Transverse colon (tissue), 4 donors: ENCODE results near the gene DMD. TPM values are rescaled to one million over a fixed set of nuclear protein-coding genes. Genes with fewer than 3 reads are reported as not detected.
A peak's percentile ranks its signal among the peaks of the same experiment; 100 is the strongest.

Experiments
- DNase-seq: peaks from one replicate; pipeline ENCODE4 v3.0.0-alpha.2; 2019
- H3K27ac ChIP-seq, 4 donors: fragments of 200-600 bp; sonication (generic); 2 replicates each; pipeline ENCODE4 v1.5.1; 2016 to 2018; ENCODE audit warnings: inconsistent platforms in 4 of 4
- H3K27me3 ChIP-seq: fragments of 200-600 bp; sonication (generic); 2 replicates; pipeline ENCODE4 v1.5.1; 2017; ENCODE audit warnings: inconsistent platforms
- H3K36me3 ChIP-seq, 4 donors: fragments of 200-600 bp; sonication (generic); 2 replicates each; pipeline ENCODE4 v1.5.1; 2017 to 2019; ENCODE audit warnings: inconsistent platforms in 4 of 4
- H3K4me1 ChIP-seq, 4 donors: fragments of 200-600 bp; sonication (generic); 2 replicates each; pipeline ENCODE4 v1.5.1; 2017 to 2020; ENCODE audit warnings: inconsistent platforms in 4 of 4
- H3K4me3 ChIP-seq, 4 donors: fragments of 200-600 bp; sonication (generic); 1 replicate in 1 of 4; 2 replicates in 3 of 4; pipeline versions ENCODE4 v1.5.1 to v1.6.1; 2017 to 2019; ENCODE audit warnings: inconsistent platforms in 4 of 4
- H3K9me3 ChIP-seq, 2 donors: fragments of 200-600 bp; sonication (generic); 2 replicates each; pipeline ENCODE4 v1.5.1; 2017 to 2019; ENCODE audit warnings: inconsistent platforms in 2 of 2
- EP300 ChIP-seq: sonication (generic); formaldehyde crosslinking; IDR thresholded peaks from one replicate; pipeline ENCODE4 v1.6.1; 2017; ENCODE audit warnings: antibody characterized with exemption, low read depth
- POLR2A ChIP-seq: fragments of 450-650 bp; IDR thresholded peaks from one replicate; pipeline ENCODE4 v1.6.1; 2016; ENCODE audit warnings: antibody characterized with exemption, mild to moderate bottlenecking, moderate library complexity
- POLR2AphosphoS5 ChIP-seq, 3 donors: sonication (generic); formaldehyde crosslinking; IDR thresholded peaks; one replicate each; pipeline ENCODE4 v1.6.1; 2016; ENCODE audit warnings: antibody characterized with exemption in 3 of 3
- WGBS, 2 donors: methylation state at CpG; one replicate each; pipeline ENCODE4 v1.1.5; 2018; ENCODE audit warnings: low coverage in 1 of 2; 5-methylcytosine and 5-hydroxymethylcytosine counted together
- in situ Hi-C, 4 donors: fragments of 200-750 bp; cut with MboI; loops; one replicate each; pipeline versions ENCODE4 v1.15.0 to v1.15.1; 2017; ENCODE audit warnings: low sequenced_read_pairs in 3 of 4, low pct_ligation_motif_present in 1 of 4, low pct_unique_long_range_greater_than_20kb in 1 of 4
- intact Hi-C: fragments of 100-400 bp; cut with DNase I; formaldehyde crosslinking; loops from one replicate; pipeline ENCODE4 v1.15.1; 2023; ENCODE audit warnings: low total_unique reads
- total RNA-seq, 4 donors: library from RNA; depleted of rRNA; stranded (reverse); fragments of >200 nt; gene quantifications; one replicate each; pipeline ENCODE4 v1.1.0, GENCODE V29; 2016
- TF ChIP-seq, protein P1 (sequence below), 5 experiments: fragments of 200-600 bp in 3 of 5; fragments of 450-650 bp in 2 of 5; sonication (generic) in 3 of 5; IDR thresholded peaks; 1 replicate in 2 of 5; 2 replicates in 3 of 5; pipeline ENCODE4 v1.5.1; 2016 to 2017; ENCODE audit warnings: antibody characterized with exemption in 5 of 5, inconsistent platforms in 3 of 5, mild to moderate bottlenecking in 2 of 5, moderate library complexity in 1 of 5

The DMD gene
- total RNA-seq, 4 donors from 2014 or later, result 20.9 to 44.6 (median 32.5) TPM

- intact Hi-C loops (no loop called here), in situ Hi-C loops (loop anchor here in 1 of 4 donors (25.0 kb wide), 1 partner anchor 232 kb away; no protein-coding TSS in a partner anchor)
- no peaks in the 10 kb centered on the region for H3K9me3 ChIP-seq
- no peak overlapping the region for H3K27ac ChIP-seq
- DNase-seq, result no peak
- 68% methylated on average over 6 of the region's 6 CpGs; no CpG with 5 or more reads in 1 of the 2 donors for WGBS, 2 donors
- H3K36me3 ChIP-seq, result no peaks in the 10 kb centered on the region
- TF ChIP-seq EP300, result no peak
- no peak for TF ChIP-seq POLR2AphosphoS5 (IDR thresholded peaks at IDR 0.05)
- no peak for TF ChIP-seq POLR2A
- TF ChIP-seq, protein P1, sequence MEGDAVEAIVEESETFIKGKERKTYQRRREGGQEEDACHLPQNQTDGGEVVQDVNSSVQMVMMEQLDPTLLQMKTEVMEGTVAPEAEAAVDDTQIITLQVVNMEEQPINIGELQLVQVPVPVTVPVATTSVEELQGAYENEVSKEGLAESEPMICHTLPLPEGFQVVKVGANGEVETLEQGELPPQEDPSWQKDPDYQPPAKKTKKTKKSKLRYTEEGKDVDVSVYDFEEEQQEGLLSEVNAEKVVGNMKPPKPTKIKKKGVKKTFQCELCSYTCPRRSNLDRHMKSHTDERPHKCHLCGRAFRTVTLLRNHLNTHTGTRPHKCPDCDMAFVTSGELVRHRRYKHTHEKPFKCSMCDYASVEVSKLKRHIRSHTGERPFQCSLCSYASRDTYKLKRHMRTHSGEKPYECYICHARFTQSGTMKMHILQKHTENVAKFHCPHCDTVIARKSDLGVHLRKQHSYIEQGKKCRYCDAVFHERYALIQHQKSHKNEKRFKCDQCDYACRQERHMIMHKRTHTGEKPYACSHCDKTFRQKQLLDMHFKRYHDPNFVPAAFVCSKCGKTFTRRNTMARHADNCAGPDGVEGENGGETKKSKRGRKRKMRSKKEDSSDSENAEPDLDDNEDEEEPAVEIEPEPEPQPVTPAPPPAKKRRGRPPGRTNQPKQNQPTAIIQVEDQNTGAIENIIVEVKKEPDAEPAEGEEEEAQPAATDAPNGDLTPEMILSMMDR (IDR thresholded peaks at IDR 0.05), result no peak
- H3K27me3 ChIP-seq, result no peaks in the 10 kb centered on the region
- no peak overlapping the region for H3K4me3 ChIP-seq
- H3K4me1 ChIP-seq, result no peaks in the 10 kb centered on the region
These were observed 1781.4 kb downstream of the DMD start for GRCh38 chrX:31429915-31430314.

DNA sequence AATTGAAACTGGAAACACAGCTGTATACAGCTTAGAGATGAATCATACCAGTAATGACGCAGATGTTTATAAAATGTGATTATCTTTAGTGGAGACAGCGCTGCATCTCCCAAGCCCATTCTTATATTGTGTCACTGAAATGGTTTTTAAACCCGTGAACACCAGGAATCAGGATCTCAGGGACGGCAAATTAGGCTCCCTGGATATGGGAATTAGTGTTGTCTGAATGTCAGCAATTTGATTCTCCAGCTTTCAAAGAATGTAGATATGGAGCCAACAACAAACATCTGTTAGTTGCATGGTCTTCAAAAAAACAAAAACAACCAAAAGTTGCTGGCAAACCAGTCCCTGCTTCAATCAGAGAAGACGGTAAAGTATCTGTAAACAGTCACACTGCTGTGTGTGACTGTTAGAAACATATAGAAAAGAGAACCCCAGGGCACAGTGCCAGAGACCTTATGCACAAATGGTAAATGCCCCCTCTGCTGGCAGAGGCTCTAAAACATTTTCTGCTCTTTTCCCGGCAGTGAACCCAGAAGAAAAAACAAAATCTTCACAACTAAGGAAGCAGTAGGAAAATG, 1787.7 kb downstream of the DMD start:
- H3K36me3 ChIP-seq, result no peaks in the 10 kb centered on the region
- H3K27me3 ChIP-seq, result no peaks in the 10 kb centered on the region
- in situ Hi-C loops, result loop anchor here in 1 of 4 donors (25.0 kb wide), 1 partner anchor 89 kb away; no protein-coding TSS in a partner anchor
- H3K4me1 ChIP-seq, result no peaks in the 10 kb centered on the region
- 32 to 33% methylated on average over 3 to 6 of the region's 6 CpGs for WGBS, 2 donors
- no peak overlapping the region for H3K4me3 ChIP-seq
- DNase-seq, result peak; percentile 19
- intact Hi-C loops, result no loop called here
- no peak overlapping the region for H3K27ac ChIP-seq
- H3K9me3 ChIP-seq, result no peaks in the 10 kb centered on the region
- TF ChIP-seq, protein P1 (IDR thresholded peaks at IDR 0.05), result peak in 1 of 5 experiments; percentile 12
- no peak for TF ChIP-seq POLR2A
- no peak for TF ChIP-seq POLR2AphosphoS5 (IDR thresholded peaks at IDR 0.05)
- TF ChIP-seq EP300, result no peak

- H3K36me3 ChIP-seq, result no peaks in the 10 kb centered on the region
- no peaks in the 10 kb centered on the region for H3K27me3 ChIP-seq
- DNase-seq, result no peak
- H3K4me3 ChIP-seq, result no peak overlapping the region
- no peak overlapping the region for H3K27ac ChIP-seq
- intact Hi-C loops, result no loop called here
- TF ChIP-seq, protein P1 (IDR thresholded peaks at IDR 0.05), result no peak
- no peak for TF ChIP-seq POLR2A
- no peak for TF ChIP-seq EP300
- no peak for TF ChIP-seq POLR2AphosphoS5 (IDR thresholded peaks at IDR 0.05)
- 75% methylated on average over 3 of the region's 3 CpGs; no CpG with 5 or more reads in 1 of the 2 donors for WGBS, 2 donors
- no peaks in the 10 kb centered on the region for H3K4me1 ChIP-seq
- in situ Hi-C loops, result loop anchor here in 1 of 4 donors (25.0 kb wide), 1 partner anchor 91 kb away; no protein-coding TSS in a partner anchor
- H3K9me3 ChIP-seq, result no peaks in the 10 kb centered on the region
These were observed 1789.9 kb downstream of the DMD start for GRCh38 chrX:31421441-31421840.

DNA sequence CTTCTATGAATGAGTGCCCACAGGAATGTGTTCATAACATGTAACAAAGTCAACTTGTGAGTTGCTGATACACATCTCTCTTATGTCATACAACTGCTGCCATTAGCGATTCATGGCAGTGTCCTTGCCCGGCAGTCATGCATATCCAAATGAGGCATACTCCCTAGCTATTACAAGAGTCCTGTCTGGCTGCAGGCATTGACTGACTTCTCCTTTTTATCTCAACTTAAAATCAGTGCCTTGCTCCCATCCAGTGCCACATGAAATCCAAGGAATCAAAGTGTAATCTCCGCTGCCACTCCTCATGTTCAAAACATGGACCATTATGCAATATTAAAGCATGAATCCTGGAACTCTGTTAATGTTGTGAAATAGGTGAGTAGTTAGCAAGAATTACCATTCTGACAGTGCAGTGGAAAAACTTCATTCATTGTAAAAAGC, 1790.6 kb downstream of the DMD start:
- H3K36me3 ChIP-seq, result no peaks in the 10 kb centered on the region
- in situ Hi-C loops, result loop anchor here in 1 of 4 donors (25.0 kb wide), 1 partner anchor 92 kb away; no protein-coding TSS in a partner anchor

More for the DNA sequence above, 1790.6 kb downstream of the DMD start:
- intact Hi-C loops, result no loop called here
- Histone ChIP-seq H3K27ac (no peak overlapping the region), H3K4me3 (no peak overlapping the region), H3K4me1 (no peaks in the 10 kb centered on the region), H3K27me3 (no peaks in the 10 kb centered on the region), H3K9me3 (no peaks in the 10 kb centered on the region)
- 96% methylated on average over 3 of the region's 3 CpGs; no CpG with 5 or more reads in 1 of the 2 donors for WGBS, 2 donors
- DNase-seq, result no peak
- no peak for TF ChIP-seq POLR2AphosphoS5 (IDR thresholded peaks at IDR 0.05)
- TF ChIP-seq, protein P1 (IDR thresholded peaks at IDR 0.05), result no peak
- TF ChIP-seq EP300, result no peak
- no peak for TF ChIP-seq POLR2A
